ENCODE measurements around the gene LAMA3. TPM values are rescaled to one million over a fixed set of nuclear protein-coding genes. Genes with fewer than 3 reads are reported as not detected.

LAMA3 gene
- total and polyA plus RNA-seq, 4 donors = 0.26 to 3.9 (median 0.37) TPM

DNA sequence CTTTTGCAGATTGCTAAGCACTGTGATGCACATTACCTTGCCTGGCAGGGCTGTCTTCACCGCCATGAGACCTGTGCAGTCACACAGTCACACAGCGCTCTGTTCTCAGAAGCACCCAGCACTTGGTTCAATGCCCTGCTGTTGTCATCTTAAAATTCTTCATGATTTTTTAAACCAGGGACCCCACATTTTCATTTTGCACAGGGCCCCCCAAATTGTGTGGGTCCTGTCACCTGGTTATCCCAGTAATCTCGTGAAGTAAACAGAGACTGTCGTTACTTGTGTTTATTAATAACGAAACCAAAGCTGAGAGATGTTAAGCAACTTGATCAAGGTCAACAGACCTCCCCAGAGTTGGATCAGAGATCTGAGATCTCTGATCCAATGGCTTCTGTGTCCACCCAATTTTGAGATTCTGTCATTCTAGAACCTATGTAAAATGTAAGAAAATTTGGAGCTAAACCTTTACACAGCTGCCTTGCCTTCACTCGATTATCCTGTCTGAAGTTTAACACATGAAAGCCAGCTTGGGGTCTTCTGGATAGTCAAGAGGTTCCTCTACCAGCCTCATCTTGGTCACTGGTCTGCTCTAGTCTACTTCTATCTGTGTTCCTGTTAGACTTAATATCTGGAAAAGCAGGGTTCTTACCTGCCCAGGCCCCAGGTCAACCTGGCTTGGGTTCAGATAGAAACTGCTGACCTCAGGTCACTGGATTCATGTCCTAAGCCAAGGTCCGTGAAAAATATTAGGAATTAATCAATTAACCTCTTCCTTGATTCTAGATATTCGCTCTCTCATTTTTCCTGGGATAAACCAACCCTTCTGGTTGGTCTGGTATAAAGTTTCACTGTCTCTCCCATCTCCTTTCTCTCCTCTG is 311.6 kb downstream of the LAMA3 start:
- TF ChIP-seq RAD21 (IDR thresholded peaks at IDR 0.05) (peak in 1 of 2 donors; percentile 4), HNF4G (IDR thresholded peaks at IDR 0.05) (peak; percentile 32), FOXA1 (IDR thresholded peaks at IDR 0.05) (no peak), HNF4A (conservative IDR thresholded peaks at IDR 0.05) (peak; percentile 30 to 85), EGR1 (IDR thresholded peaks at IDR 0.05; ENCODE audit: low read depth in 2 of 2) (no peak), RXRA (IDR thresholded peaks at IDR 0.05) (peak; percentile 50 to 63), SP1 (IDR thresholded peaks at IDR 0.05) (peak; percentile 25), YY1 (IDR thresholded peaks at IDR 0.05) (no peak), JUND (IDR thresholded peaks at IDR 0.05) (peak in 1 of 2 donors; percentile 26)
- DNase-seq (ENCODE audit: low spot score) = no peak
- Histone ChIP-seq H3K27me3 (ENCODE audit: control insufficient read depth in 4 of 4, insufficient read depth in 4 of 4, low read length in 3 of 4) (no peaks in the 10 kb centered on the region), H3K4me3 (ENCODE audit: low read depth in 1 of 3, low read length in 3 of 3) (no peak overlapping the region), H3K36me3 (ENCODE audit: control insufficient read depth in 4 of 4, insufficient read depth in 3 of 4, low read depth in 1 of 4, low read length in 3 of 4) (no peaks in the 10 kb centered on the region), H3K4me1 (ENCODE audit: control insufficient read depth in 4 of 4, insufficient read depth in 4 of 4, low read length in 3 of 4) (peaks cover 2 to 17% (median 10%) of the 10 kb centered on the region in 4 donors), H3K9ac (ENCODE audit: low read depth in 1 of 2, low read length in 2 of 2) (no peak overlapping the region), H3K9me3 (ENCODE audit: control insufficient read depth in 4 of 4, low read length in 3 of 4) (no peaks in the 10 kb centered on the region), H3K27ac (ENCODE audit: low read depth in 1 of 2, low read length in 2 of 2) (peak overlapping the region; percentile 59 to 62)
- 53% methylated on average over 8 of the region's 8 CpGs for WGBS

GRCh38 chr18:24002479-24002878 is 313.2 kb downstream of the LAMA3 start:
- H3K4me3 ChIP-seq (ENCODE audit: low read depth in 1 of 3, low read length in 3 of 3) = no peak overlapping the region
- TF ChIP-seq, protein P1, sequence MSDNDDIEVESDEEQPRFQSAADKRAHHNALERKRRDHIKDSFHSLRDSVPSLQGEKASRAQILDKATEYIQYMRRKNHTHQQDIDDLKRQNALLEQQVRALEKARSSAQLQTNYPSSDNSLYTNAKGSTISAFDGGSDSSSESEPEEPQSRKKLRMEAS (IDR thresholded peaks at IDR 0.05) = no peak
- TF ChIP-seq, protein P2, sequence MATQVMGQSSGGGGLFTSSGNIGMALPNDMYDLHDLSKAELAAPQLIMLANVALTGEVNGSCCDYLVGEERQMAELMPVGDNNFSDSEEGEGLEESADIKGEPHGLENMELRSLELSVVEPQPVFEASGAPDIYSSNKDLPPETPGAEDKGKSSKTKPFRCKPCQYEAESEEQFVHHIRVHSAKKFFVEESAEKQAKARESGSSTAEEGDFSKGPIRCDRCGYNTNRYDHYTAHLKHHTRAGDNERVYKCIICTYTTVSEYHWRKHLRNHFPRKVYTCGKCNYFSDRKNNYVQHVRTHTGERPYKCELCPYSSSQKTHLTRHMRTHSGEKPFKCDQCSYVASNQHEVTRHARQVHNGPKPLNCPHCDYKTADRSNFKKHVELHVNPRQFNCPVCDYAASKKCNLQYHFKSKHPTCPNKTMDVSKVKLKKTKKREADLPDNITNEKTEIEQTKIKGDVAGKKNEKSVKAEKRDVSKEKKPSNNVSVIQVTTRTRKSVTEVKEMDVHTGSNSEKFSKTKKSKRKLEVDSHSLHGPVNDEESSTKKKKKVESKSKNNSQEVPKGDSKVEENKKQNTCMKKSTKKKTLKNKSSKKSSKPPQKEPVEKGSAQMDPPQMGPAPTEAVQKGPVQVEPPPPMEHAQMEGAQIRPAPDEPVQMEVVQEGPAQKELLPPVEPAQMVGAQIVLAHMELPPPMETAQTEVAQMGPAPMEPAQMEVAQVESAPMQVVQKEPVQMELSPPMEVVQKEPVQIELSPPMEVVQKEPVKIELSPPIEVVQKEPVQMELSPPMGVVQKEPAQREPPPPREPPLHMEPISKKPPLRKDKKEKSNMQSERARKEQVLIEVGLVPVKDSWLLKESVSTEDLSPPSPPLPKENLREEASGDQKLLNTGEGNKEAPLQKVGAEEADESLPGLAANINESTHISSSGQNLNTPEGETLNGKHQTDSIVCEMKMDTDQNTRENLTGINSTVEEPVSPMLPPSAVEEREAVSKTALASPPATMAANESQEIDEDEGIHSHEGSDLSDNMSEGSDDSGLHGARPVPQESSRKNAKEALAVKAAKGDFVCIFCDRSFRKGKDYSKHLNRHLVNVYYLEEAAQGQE (IDR thresholded peaks at IDR 0.05) = no peak
- TF ChIP-seq SP1 (IDR thresholded peaks at IDR 0.05) (no peak), YY1 (IDR thresholded peaks at IDR 0.05) (no peak), ATF3 (IDR thresholded peaks at IDR 0.05) (no peak), FOXA1 (IDR thresholded peaks at IDR 0.05) (no peak), NR2F2 (IDR thresholded peaks at IDR 0.05) (no peak)
- no peak for DNase-seq (ENCODE audit: low spot score)
- H3K9ac ChIP-seq (ENCODE audit: low read depth in 1 of 2, low read length in 2 of 2) = no peak overlapping the region
- no peak overlapping the region for H3K27ac ChIP-seq (ENCODE audit: low read depth in 1 of 2, low read length in 2 of 2)
- H3K9me3 ChIP-seq (ENCODE audit: control insufficient read depth in 4 of 4, low read length in 3 of 4) = no peaks in the 10 kb centered on the region
- whole genome bisulfite sequencing = 82% methylated on average over 3 of the region's 3 CpGs
- H3K4me1 ChIP-seq (ENCODE audit: control insufficient read depth in 4 of 4, insufficient read depth in 4 of 4, low read length in 3 of 4) = peaks cover 2 to 17% (median 10%) of the 10 kb centered on the region in 4 donors
- H3K27me3 ChIP-seq (ENCODE audit: control insufficient read depth in 4 of 4, insufficient read depth in 4 of 4, low read length in 3 of 4) = no peaks in the 10 kb centered on the region
- no peaks in the 10 kb centered on the region for H3K36me3 ChIP-seq (ENCODE audit: control insufficient read depth in 4 of 4, insufficient read depth in 3 of 4, low read depth in 1 of 4, low read length in 3 of 4)

DNA sequence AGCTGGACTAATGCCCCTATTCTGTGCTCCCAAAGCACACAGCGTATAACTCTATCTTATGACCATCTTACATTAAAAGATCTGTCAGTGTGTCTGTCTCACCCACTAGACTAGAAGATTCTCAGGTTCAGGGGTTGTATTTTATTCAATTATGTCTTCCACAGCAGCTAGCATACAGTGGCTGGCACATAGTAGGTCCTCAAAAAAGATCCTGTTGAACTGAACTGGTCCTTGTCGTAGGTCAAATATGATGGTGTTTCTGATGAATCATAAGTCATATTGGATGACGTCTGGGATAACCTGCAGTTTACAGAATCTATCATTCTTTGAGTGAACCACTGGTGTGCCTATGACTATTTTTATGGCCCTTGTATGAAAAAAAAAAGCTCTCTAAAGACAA is 314.0 kb downstream of the LAMA3 start:
- 90% methylated on average over 3 of the region's 3 CpGs for WGBS
- no peaks in the 10 kb centered on the region for H3K27me3 ChIP-seq (ENCODE audit: control insufficient read depth in 4 of 4, insufficient read depth in 4 of 4, low read length in 3 of 4)
- H3K9me3 ChIP-seq (ENCODE audit: control insufficient read depth in 4 of 4, low read length in 3 of 4) = no peaks in the 10 kb centered on the region
- H3K9ac ChIP-seq (ENCODE audit: low read depth in 1 of 2, low read length in 2 of 2) = no peak overlapping the region
- DNase-seq (ENCODE audit: low spot score) = no peak
- peaks cover 2 to 17% (median 10%) of the 10 kb centered on the region in 4 donors for H3K4me1 ChIP-seq (ENCODE audit: control insufficient read depth in 4 of 4, insufficient read depth in 4 of 4, low read length in 3 of 4)
- H3K4me3 ChIP-seq (ENCODE audit: low read depth in 1 of 3, low read length in 3 of 3) = no peak overlapping the region
- TF ChIP-seq RXRA (IDR thresholded peaks at IDR 0.05) (no peak), YY1 (IDR thresholded peaks at IDR 0.05) (no peak), ZBTB33 (IDR thresholded peaks at IDR 0.05) (no peak), TAF1 (conservative IDR thresholded peaks at IDR 0.05) (no peak)
- no peaks in the 10 kb centered on the region for H3K36me3 ChIP-seq (ENCODE audit: control insufficient read depth in 4 of 4, insufficient read depth in 3 of 4, low read depth in 1 of 4, low read length in 3 of 4)
- H3K27ac ChIP-seq (ENCODE audit: low read depth in 1 of 2, low read length in 2 of 2) = no peak overlapping the region
